Activated CD4-positive, alpha-beta T cell treated with anti-CD3 and anti-CD28 coated beads for 4 hours (primary cell): ENCODE results near the gene GLYAT.
"Not testable (repeated sequence)": the region's sequence is repeated elsewhere in the genome, so short reads cannot be mapped to it uniquely, and the experiment has no call there.

Experiments
- DNase-seq, 2 donors: peaks; one replicate each; pipeline ENCODE4 v3.0.0-alpha.2; 2020

GLYAT gene

DNA sequence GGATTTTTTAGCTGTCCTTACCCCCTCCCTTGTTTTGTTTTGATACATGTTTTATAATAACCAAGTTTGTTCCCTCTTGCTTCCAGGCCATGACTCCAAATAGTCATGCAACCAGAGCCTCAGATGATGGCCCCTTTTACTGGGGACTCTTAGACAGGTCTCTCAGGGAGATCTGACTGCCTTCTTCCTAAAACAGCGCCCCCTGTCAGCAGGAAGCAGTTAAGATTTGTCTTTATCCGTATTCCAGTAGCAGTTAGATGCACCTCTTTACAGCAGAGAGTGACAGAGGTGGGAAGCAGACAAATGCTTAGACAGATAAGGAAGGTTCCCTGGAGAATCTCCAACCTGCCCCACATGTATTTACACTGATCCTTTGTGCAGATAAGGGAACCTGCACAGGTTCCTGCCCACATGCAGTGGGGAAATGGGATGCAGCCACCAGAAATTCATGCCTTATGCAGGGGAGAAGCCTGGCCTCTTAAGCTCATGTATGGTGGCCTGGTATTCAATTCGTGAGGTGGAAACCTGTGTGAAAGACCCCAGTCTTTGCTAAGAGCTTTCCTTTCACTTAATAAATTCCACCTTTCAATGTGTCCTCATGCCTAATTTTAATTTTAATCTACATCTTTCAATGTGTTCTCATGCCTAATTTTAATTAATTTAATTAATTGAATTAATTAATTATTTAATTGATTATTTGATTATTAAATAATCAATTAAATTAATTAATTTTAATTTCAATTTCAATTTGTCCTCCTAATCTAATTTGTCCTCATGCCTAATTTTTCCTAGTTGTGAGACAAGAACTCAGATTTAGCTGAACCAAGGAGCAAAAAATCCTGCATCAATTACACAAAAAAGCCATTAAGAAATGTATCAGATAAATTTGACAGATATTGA lies 11.5 kb upstream of the GLYAT start:
- DNase-seq = no peak

GRCh38 chr11:58742140-58742539 lies 10.4 kb upstream of the GLYAT start:
- DNase-seq = no peak

DNA sequence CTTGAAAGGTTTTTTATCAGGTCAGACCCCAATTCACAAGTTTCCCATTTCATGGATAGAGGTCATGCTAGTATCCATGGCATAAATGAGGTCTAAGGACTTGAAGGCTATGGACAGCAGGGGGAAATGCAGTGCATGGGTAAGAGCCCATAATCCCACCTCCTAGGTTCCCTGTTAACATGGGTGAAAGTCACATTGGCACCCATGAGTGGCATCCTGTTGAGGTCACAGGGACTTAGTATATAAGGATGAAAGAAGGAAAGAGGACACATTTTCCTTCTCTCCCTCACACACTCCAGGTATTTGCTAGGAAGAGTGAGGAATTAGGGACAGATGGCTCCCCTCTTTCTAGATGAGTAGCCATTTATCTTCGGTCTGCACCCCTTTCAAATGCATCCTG lies 9.4 kb upstream of the GLYAT start:
- DNase-seq = no peak

- DNase-seq = no peak
Observed at GRCh38 chr11:58740447-58740846, 8.7 kb upstream of the GLYAT start.

DNA sequence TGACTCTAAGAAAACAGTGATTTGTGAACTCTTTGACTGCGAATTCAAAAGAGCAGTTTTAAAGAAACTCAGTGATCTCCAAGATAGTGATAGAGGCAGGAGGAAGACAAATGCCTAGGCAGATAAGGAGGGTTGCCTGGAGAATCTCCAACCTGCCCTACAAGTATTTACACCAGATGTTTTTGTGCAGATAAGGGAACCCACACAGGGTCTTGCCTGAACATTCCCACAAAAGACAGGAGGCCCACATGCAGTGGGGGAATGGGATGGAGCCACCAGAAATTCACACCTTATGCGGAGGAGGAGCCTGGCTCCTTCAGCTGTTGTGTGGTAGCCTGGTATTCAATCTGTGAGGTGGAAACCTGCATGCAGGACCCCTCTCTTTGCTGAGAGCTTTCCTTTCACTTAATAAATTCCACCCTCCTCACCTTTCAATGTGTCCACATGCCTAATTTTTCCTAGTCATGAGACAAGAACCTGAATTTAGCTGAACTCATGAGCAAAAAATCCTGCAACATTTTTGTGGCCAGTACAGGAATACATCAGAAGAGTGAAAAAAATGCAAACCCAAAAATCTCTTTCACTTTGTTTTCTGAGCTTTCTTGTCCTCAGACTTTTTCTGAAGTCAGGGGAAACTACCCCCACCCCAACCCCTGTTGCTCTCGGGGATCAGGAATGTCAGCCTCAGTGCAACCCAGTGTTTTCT lies 8.1 kb upstream of the GLYAT start:
- DNase-seq = no peak

- no peak for DNase-seq
Observed at GRCh38 chr11:58734681-58735490, 3.1 kb upstream of the GLYAT start.

GRCh38 chr11:58730507-58731089 lies 1.1 kb downstream of the GLYAT start:
- no peak for DNase-seq

DNA sequence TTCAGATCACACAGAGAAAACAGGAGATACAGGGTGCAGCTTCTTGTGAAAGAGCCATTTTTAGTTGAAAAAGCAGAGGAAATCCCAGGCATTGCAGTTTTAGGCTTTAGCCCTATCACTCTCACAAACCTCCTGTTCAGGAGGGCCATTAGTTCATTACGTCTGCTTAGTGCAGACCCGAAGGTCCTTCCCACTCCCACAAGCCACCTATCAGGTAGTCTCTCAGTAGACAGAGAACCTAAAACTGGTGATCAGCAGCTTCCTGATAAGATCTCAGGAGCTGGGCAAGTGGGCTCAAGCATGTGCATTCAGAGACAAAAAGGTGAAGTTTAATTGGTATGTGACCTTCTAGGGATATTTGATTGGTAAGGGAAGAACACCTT lies 4.3 kb downstream of the GLYAT start:
- no peak for DNase-seq

DNA sequence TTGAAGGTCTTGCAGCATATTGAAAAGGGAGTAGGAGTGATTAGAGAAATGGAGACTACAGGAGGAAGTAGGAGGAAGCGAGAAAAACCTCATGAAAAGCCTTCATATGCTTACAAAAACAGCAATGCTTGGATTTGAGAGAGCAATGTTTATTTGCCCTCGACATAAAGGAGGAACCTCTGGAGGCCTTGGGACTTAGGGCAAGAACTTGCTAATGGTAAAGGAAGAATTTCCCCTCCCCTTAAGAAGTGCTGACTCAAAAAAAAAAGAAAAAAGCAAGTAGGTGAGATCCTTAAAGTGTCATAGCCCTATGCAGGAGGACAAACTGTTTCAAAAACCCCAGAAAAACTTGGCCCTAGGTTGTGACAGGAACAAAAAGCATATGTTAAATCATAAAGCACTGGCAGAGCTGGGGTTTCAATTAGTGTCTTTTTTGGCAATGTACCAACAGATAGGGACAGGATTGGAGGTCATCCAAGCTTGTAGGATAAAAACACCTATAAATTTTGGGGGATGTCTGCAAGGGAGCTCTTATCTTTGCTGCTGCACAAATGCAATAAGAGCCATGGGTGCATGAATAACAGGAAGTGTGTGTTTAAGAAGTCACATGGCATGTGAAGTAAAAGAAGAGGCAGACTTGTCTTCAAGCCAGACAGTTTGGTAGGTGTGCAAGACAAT lies 4.9 kb downstream of the GLYAT start:
- DNase-seq = no peak

DNA sequence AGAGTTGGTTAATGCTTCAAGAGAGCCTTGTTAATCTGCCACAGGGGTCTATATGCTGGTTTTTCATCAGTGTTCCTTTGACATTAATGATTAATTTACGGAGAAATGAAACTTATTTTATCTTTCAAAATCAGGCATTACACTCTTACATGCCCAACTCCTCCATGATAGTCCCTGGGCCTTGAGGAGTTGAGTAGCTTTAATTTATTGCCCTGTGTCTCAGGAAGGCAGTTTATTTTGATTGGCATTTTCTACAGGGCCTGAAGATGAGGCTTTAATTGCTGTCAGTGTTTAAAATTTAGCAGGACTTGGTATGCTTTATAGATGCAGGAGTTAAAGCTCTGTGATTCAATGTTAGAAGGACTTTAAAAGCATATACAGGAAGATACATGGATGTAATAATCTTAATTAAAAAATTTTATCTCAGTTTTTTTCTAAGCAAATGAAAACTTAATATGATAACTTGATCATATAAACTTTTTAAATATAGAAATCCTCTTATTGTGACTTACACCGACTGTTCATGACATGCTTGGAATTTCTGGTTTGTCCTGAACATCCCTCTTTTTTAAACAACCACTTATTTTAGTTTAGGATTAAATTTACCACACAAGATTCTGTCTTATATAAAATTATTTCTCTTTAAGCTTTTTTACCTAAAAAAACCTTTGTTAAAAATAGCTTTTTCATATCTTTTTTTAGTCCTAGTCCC lies 12.2 kb downstream of the GLYAT start:
- DNase-seq = no peak

DNA sequence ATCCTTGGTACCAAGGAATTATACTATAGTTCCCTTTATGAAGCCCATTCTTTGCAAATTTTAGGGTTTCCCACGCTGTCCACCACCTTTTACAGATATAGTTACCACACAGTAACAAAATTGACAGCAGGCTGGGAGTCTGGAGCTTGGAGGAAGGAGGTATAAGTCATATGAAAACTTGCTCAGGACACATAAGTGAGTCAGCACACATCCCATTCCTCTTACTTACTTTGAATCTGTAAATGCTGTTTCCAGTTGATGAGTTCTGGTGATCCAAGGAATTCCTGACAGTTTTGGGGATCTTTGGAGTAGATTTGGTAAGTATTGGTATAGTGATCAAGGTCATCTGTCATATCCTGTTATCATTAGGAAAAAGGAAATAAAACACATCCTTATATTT lies 19.2 kb downstream of the GLYAT start:
- DNase-seq = no peak

DNA sequence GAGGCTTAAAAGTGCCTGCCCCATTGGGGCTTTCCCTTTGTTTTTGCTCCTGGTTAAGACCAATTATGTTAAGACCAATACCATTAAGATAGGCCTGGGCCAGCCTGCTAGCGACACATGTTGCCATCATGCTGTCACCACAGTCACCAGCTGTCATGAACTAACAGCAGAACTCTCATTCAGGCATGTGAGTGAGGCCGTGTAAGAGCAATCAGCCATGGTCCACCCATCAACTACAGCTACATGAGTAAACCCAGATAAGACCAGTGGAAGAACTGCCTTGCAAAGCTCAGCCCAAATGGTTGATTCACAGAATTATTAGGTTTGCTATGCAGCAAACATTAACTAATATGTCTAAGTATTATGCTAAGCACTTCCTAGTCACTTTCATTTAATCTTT lies 19.9 kb downstream of the GLYAT start:
- no peak for DNase-seq

DNA sequence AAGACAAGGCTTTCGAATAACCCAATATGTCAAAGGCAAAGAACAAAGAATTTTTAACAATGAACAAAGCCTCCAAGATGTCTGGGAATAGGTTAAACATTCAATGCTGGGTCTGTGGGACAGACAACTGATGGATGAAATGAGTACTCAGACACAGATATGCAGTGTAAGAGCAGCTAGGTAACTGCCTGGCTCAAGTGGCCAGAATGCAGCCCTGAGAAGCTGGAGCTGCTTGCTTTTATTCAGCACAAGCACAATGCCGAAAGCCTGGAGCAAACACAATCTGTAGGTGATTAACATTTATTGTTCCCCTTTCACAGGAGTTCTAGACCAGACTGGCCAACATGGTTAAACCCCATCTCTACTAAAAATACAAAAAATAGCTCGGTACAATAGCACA lies 24.0 kb downstream of the GLYAT start:
- DNase-seq = no peak

DNA sequence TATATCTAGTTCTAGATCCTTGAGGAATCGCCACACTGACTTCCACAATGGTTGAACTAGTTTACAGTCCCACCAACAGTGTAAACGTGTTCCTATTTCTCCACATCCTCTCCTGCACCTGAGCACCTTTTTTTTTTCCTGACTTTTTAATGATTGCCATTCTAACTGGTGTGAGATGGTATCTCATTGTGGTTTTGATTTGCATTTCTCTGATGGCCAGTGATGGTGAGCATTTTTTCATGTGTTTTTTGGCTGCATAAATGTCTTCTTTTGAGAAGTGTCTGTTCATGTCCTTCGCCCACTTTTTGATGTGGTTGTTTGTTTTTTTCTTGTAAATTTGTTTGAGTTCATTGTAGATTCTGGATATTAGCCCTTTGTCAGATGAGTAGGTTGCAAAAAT lies 34.9 kb downstream of the GLYAT start:
- not testable (repeated sequence) for DNase-seq

DNA sequence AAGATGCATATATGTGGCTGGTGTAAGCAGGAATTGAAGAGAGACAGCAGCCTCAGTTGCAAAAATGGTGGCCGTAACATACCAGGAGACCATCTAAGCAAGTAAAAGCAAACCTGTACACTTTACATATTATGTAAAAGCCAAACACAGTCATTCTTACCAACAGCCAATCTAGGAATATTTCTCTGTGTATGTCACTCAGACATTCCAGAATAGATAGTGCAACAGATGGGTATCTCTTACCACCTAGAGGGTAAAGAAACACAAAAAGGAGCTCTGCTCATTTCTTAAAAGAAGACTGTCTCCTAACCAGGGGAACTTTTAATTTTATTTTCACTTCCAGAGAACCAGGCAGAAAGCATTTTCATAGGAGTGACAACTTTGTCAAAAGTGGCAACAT lies 38.7 kb downstream of the GLYAT start:
- DNase-seq = no peak

- no peak for DNase-seq
Observed at GRCh38 chr11:58691675-58692074, 40.1 kb downstream of the GLYAT start.

- no peak for DNase-seq
Observed at GRCh38 chr11:58688789-58689503, 42.8 kb downstream of the GLYAT start.

GRCh38 chr11:58685973-58686722 lies 45.6 kb downstream of the GLYAT start:
- DNase-seq = no peak

DNA sequence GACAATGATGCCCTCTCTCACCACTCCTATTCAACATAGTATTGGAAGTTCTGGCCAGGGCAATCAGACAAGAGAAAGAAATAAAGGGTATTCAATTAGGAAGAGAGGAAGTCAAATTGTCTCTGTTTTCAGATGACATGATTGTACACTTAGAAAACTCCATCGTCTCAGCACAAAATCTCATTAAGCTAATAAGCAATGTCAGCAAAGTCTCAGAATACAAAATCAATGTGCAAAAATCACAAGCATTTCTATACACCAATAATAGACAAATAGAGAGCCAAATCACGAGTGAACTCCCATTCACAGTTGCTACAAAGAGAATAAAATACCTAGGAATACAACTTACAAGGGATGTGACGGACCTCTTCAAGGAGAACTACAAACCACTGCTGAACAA lies 49.1 kb downstream of the GLYAT start:
- not testable (repeated sequence) for DNase-seq

DNA sequence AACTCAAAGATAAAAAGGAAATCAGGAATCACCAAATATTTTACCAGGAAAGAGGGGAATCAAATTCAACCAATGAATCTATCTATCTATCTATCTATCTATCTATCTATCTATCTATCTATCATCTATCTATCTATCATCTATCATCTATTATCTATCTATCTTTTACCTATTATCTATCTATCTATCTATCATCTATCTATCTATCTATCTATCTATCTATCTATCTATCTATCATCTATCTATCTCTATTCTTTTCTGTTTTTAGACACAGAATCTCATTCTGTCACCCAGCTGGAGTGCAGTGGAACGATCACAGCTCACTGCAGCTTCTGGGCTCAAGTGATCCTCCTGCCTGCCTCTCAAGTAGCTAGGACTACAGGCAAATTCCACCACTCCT lies 54.2 kb downstream of the GLYAT start:
- not testable (repeated sequence) for DNase-seq
